ENCODE results near the gene ZHX3.
"Not testable (repeated sequence)": the region's sequence is repeated elsewhere in the genome, so short reads cannot be mapped to it uniquely, and the experiment has no call there.

Gene ZHX3

GRCh38 chr20:41259309-41259708, 58.2 kb downstream of the ZHX3 start:
- no peak for DNase-seq (ENCODE audit: low read depth)

GRCh38 chr20:41258474-41258873, 59.1 kb downstream of the ZHX3 start:
- DNase-seq (ENCODE audit: low read depth), result no peak

GRCh38 chr20:41256516-41256915, 61.0 kb downstream of the ZHX3 start:
- DNase-seq (ENCODE audit: low read depth), result no peak

- no peak for DNase-seq (ENCODE audit: low read depth)
These were observed 61.9 kb downstream of the ZHX3 start for GRCh38 chr20:41255655-41256054.

- DNase-seq (ENCODE audit: low read depth), result no peak
These were observed 67.9 kb downstream of the ZHX3 start for GRCh38 chr20:41249411-41250281.

- no peak for DNase-seq (ENCODE audit: low read depth)
These were observed 69.0 kb downstream of the ZHX3 start for GRCh38 chr20:41248368-41249024.

GRCh38 chr20:41247523-41248367, 69.8 kb downstream of the ZHX3 start:
- DNase-seq (ENCODE audit: low read depth), result no peak

- no peak for DNase-seq (ENCODE audit: low read depth)
These were observed 72.3 kb downstream of the ZHX3 start for GRCh38 chr20:41245086-41245707.

- no peak for DNase-seq (ENCODE audit: low read depth)
These were observed 74.7 kb downstream of the ZHX3 start for GRCh38 chr20:41242807-41243206.

- no peak for DNase-seq (ENCODE audit: low read depth)
These were observed 75.2 kb downstream of the ZHX3 start for GRCh38 chr20:41242352-41242751.

- not testable (repeated sequence) for DNase-seq (ENCODE audit: low read depth)
These were observed 80.3 kb downstream of the ZHX3 start for GRCh38 chr20:41237233-41237632.

- not testable (repeated sequence) for DNase-seq (ENCODE audit: low read depth)
These were observed 80.7 kb downstream of the ZHX3 start for GRCh38 chr20:41236818-41237217.

GRCh38 chr20:41234546-41234945, 83.0 kb downstream of the ZHX3 start:
- DNase-seq (ENCODE audit: low read depth), result no peak

- DNase-seq (ENCODE audit: low read depth), result no peak
These were observed 83.5 kb downstream of the ZHX3 start for GRCh38 chr20:41234041-41234440.

GRCh38 chr20:41232973-41233926, 84.3 kb downstream of the ZHX3 start:
- no peak for DNase-seq (ENCODE audit: low read depth)

GRCh38 chr20:41231136-41231535, 86.4 kb downstream of the ZHX3 start:
- DNase-seq (ENCODE audit: low read depth), result no peak

- no peak for DNase-seq (ENCODE audit: low read depth)
These were observed 87.4 kb downstream of the ZHX3 start for GRCh38 chr20:41230136-41230535.

GRCh38 chr20:41229259-41229658, 88.3 kb downstream of the ZHX3 start:
- no peak for DNase-seq (ENCODE audit: low read depth)

GRCh38 chr20:41228858-41229257, 88.7 kb downstream of the ZHX3 start:
- DNase-seq (ENCODE audit: low read depth), result no peak

- no peak for DNase-seq (ENCODE audit: low read depth)
These were observed 91.1 kb downstream of the ZHX3 start for GRCh38 chr20:41226426-41226825.

- no peak for DNase-seq (ENCODE audit: low read depth)
These were observed 92.4 kb downstream of the ZHX3 start for GRCh38 chr20:41225091-41225490.
